Motor neuron (in vitro differentiated cells): Measurements from ENCODE around the gene CARM1. TPM values are rescaled to one million over a fixed set of nuclear protein-coding genes. Genes with fewer than 3 reads are reported as not detected.

ENCODE experiments used
- ATAC-seq, 8 experiments: fragments of 200-7000 bp; cut with Tn5 transposase; replicated peaks in 6 of 8; 2 replicates each; pipeline ENCODE4 v1.8.0; 2021; ENCODE audit warnings: mild to moderate bottlenecking in 8 of 8, moderate library complexity in 8 of 8
- H3K27ac ChIP-seq, 2 donors: fragments of 250-450 bp; sonication (Bioruptor Pico); 2 replicates each; pipeline ENCODE4 v1.9.0; 2021; ENCODE audit warnings: antibody characterized with exemption in 2 of 2, mild to moderate bottlenecking in 2 of 2, moderate library complexity in 1 of 2
- H3K4me1 ChIP-seq, 2 donors: fragments of 250-450 bp; sonication (Bioruptor Pico); replicated peaks in 1 of 2; 2 replicates each; pipeline ENCODE4 v1.6.1; 2021; ENCODE audit warnings: antibody characterized with exemption in 2 of 2, mild to moderate bottlenecking in 2 of 2, moderate library complexity in 1 of 2
- H3K4me3 ChIP-seq, 5 donors: fragments of 250-450 bp; sonication (Bioruptor Pico); 2 replicates each; pipeline ENCODE4 v1.9.0; 2021; ENCODE audit warnings: antibody characterized with exemption in 5 of 5, mild to moderate bottlenecking in 5 of 5, moderate library complexity in 4 of 5
- WGBS, 10 experiments: fragments of 450-650 bp; shearing (Covaris generic); methylation state at CpG; one replicate each; pipeline ENCODE4 v1.0.0; 2022; 5-methylcytosine and 5-hydroxymethylcytosine counted together
- in situ Hi-C, 9 experiments: fragments of 400-800 bp; cut with MboI; loops; one replicate each; pipeline ENCODE4 v1.15.0; 2021; ENCODE audit warnings: low sequenced_read_pairs in 9 of 9, low pct_unique_long_range_greater_than_20kb in 2 of 9; ENCODE audit not compliant: unreplicated experiment in 9 of 9
- total RNA-seq, 8 experiments: library from RNA; unstranded; fragments of 300-600 nt; gene quantifications; 2 replicates each; pipeline versions ENCODE4 v1.2.3 to v1.2.4, GENCODE V29; 2022

The CARM1 gene
- total RNA-seq, 8 experiments from 2014 or later: 23.8 to 62.4 (median 34.4) TPM

GRCh38 chr19:10968527-10969135, 97.3 kb downstream of the CARM1 start:
- Histone ChIP-seq H3K4me3 (no peak overlapping the region), H3K27ac (no peak overlapping the region), H3K4me1 (peaks cover 2 to 3% of the 10 kb centered on the region in 2 donors)
- 36 to 100% (median 73%) methylated on average over 1 to 9 of the region's 10 CpGs; no CpG with 5 or more reads in 1 of the 10 experiments for WGBS, 10 experiments
- peak in 2 of 8 experiments; percentile 20 to 71 for ATAC-seq
- in situ Hi-C loops: no loop called here

- H3K4me1 ChIP-seq: peaks cover 2 to 3% of the 10 kb centered on the region in 2 donors
- WGBS, 10 experiments: 83 to 100% (median 100%) methylated on average over 1 to 8 of the region's 8 CpGs; no CpG with 5 or more reads in 2 of the 10 experiments
- in situ Hi-C loops: no loop called here
Observed at GRCh38 chr19:10971107-10971726, 99.9 kb downstream of the CARM1 start.

More at GRCh38 chr19:10971107-10971726, 99.9 kb downstream of the CARM1 start:
- Histone ChIP-seq H3K4me3 (no peak overlapping the region), H3K27ac (no peak overlapping the region)
- peak in 1 of 8 experiments; percentile 20 for ATAC-seq

Other genes starting within 250 kb of the CARM1 start
- gene SLC44A2, start 246.0 kb upstream of the CARM1 start, total RNA-seq: 100 to 1,000 TPM in 4 of 8 experiments, 10 to 100 TPM in 4; 18.6 to 157 (median 83.2) TPM
- gene ILF3, start 217.2 kb upstream of the CARM1 start, total RNA-seq: 100 to 1,000 TPM in 5 of 8 experiments, 10 to 100 TPM in 3; 44.8 to 286 (median 137) TPM
- gene QTRT1, start 170.1 kb upstream of the CARM1 start, total RNA-seq: 10 to 100 TPM; 29.1 to 71.9 (median 42.6) TPM
- 100 to 1,000 TPM in 2 of 8 experiments, 10 to 100 TPM in 6; 23.2 to 128 (median 45.4) TPM for gene DNM2, start 153.5 kb upstream of the CARM1 start, total RNA-seq
- gene TMED1, start 35.3 kb upstream of the CARM1 start, total RNA-seq: 10 to 100 TPM; 12.4 to 46.7 (median 21.4) TPM
- 1 to 10 TPM in 3 of 8 experiments, under 1 TPM in 4, not detected in 1; 0.25 to 2.3 (median 0.50) TPM for gene C19orf38, start 23.1 kb upstream of the CARM1 start, total RNA-seq
- gene YIPF2, start 57.1 kb downstream of the CARM1 start, total RNA-seq: 100 to 1,000 TPM in 2 of 8 experiments, 10 to 100 TPM in 6; 35.9 to 107 (median 58.1) TPM
- gene TIMM29, start 57.3 kb downstream of the CARM1 start, total RNA-seq: 10 to 100 TPM; 16.9 to 25.5 (median 21.4) TPM
- gene SMARCA4, start 89.5 kb downstream of the CARM1 start, total RNA-seq: 100 to 1,000 TPM in 7 of 8 experiments, 10 to 100 TPM in 1; 62.0 to 280 (median 164) TPM
- 100 to 1,000 TPM in 1 of 8 experiments, 10 to 100 TPM in 6, 1 to 10 TPM in 1; 8.3 to 101 (median 48.0) TPM for gene LDLR, start 217.9 kb downstream of the CARM1 start, total RNA-seq